ENCODE measurements around the gene SVEP1. TPM values are rescaled to one million over a fixed set of nuclear protein-coding genes. Genes with fewer than 3 reads are reported as not detected.

Gene SVEP1
- total RNA-seq, 1 experiment from 2014 or later, result 0.04 TPM

DNA sequence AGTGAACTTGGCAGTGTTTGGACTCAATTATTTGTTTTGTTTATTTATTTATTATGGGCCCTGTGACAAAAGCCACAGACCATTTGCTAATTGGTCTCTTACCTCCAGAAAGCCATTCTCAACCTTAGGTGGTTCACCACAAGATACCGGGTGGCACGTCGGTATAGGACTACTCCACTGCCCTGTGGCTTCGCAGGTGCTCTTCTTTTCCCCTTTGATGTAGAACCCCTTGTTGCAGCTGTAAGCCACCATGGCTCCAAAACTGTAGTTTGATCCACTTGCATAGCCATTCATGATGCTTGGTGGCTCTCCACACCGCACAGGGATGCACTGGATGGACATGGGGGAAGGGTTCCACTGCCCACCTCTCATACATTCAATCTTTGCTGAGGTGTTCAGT is 168.6 kb downstream of the SVEP1 start:
- CTCF ChIA-PET, result no interaction called here

DNA sequence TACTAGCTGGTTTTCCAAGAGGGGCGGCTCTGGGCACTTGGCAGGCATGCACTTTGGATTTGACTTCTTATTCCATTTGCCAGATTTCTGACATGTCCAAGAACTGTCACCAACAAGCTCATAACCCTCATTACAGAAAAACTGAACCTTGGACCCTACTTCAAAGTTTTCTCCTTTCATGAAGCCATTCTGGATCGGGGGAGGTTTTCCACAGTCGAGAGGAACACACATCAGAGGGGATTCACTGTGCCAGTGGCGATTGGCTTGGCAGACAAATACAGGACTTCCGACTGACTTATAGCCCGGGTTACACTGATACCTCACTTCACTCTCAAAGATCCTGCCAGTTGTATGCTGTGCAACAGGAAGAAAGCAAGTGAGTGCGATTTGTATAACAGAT is 170.9 kb downstream of the SVEP1 start:
- intact Hi-C loops (cut with micrococcal nuclease), result no loop called here
- ATAC-seq, result no peak

More for the DNA sequence above, 168.6 kb downstream of the SVEP1 start:
- Histone ChIP-seq H3K27ac (ENCODE audit: low read length) (no peak overlapping the region), H3K4me1 (ENCODE audit: insufficient read depth, low read length) (no peaks in the 10 kb centered on the region), H3K36me3 (ENCODE audit: low read depth, low read length) (no peaks in the 10 kb centered on the region), H3F3A (ENCODE audit: low read length, unreplicated experiment) (no peaks in the 10 kb centered on the region), H4K20me1 (ENCODE audit: low read length) (no peaks in the 10 kb centered on the region), H3K4me3 (ENCODE audit: low read length) (no peak overlapping the region), H3K79me2 (ENCODE audit: low read length) (no peaks in the 10 kb centered on the region), H3K9me2 (replicated peaks; ENCODE audit: low read length) (no peaks in the 10 kb centered on the region), H3K27me3 (ENCODE audit: low read length) (no peaks in the 10 kb centered on the region), H2AFZ (ENCODE audit: low read length) (no peak overlapping the region), H3K9ac (ENCODE audit: low read length) (no peak overlapping the region), H3K4me2 (ENCODE audit: low read length) (no peak overlapping the region), H3K9me3 (ENCODE audit: low read length) (no peaks in the 10 kb centered on the region)
- intact Hi-C loops (cut with micrococcal nuclease), result no loop called here
- POLR2A ChIA-PET (ENCODE audit: unreplicated experiment), result no interaction called here
- TF ChIP-seq EZH2phosphoT487 (IDR thresholded peaks at IDR 0.05; ENCODE audit: borderline replicate concordance, low read length) (no peak), EZH2 (IDR thresholded peaks at IDR 0.05; ENCODE audit: low read length, unreplicated experiment) (no peak)
- TF ChIP-seq, protein P1, sequence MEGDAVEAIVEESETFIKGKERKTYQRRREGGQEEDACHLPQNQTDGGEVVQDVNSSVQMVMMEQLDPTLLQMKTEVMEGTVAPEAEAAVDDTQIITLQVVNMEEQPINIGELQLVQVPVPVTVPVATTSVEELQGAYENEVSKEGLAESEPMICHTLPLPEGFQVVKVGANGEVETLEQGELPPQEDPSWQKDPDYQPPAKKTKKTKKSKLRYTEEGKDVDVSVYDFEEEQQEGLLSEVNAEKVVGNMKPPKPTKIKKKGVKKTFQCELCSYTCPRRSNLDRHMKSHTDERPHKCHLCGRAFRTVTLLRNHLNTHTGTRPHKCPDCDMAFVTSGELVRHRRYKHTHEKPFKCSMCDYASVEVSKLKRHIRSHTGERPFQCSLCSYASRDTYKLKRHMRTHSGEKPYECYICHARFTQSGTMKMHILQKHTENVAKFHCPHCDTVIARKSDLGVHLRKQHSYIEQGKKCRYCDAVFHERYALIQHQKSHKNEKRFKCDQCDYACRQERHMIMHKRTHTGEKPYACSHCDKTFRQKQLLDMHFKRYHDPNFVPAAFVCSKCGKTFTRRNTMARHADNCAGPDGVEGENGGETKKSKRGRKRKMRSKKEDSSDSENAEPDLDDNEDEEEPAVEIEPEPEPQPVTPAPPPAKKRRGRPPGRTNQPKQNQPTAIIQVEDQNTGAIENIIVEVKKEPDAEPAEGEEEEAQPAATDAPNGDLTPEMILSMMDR (conservative IDR thresholded peaks at IDR 0.05; ENCODE audit: low read depth, low read length), result no peak
- DNase-seq (no peak), ATAC-seq (no peak)
- BruUV-seq (replicated peaks), result no TSS peak

DNA sequence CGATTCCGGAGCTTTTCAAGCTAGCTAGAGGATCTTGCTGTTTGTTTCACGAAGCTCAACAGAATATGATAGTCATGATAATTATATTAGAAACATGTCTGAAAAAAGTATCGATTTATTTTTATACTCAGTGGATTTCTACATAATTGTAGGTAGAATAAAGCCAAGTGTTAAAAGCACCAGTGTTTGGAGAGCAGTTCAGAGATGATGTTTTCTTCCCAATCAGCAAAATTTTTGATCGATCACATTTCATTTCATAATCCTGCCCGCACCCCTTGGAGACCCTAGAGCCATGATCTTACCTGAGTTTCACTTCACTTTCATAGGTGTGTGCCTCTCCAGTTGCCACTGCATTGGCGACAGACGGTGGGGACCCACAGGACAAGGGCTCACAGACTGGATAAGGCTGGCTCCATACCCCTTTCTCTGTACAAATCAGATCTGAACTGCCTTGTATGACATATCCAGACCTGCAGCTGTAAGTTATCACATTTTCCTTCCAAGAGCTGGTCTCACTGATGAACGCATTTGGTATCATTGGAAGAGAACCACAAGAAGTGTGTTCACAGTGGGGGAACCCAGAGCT is 173.6 kb downstream of the SVEP1 start:
- Histone ChIP-seq H3K4me2 (ENCODE audit: low read length) (no peak overlapping the region), H2AFZ (ENCODE audit: low read length) (no peak overlapping the region), H3K4me3 (ENCODE audit: low read length) (no peak overlapping the region), H4K20me1 (ENCODE audit: low read length) (no peaks in the 10 kb centered on the region), H3K79me2 (ENCODE audit: low read length) (no peaks in the 10 kb centered on the region), H3K9me2 (replicated peaks; ENCODE audit: low read length) (no peaks in the 10 kb centered on the region), H3K9ac (ENCODE audit: low read length) (no peak overlapping the region), H3F3A (ENCODE audit: low read length, unreplicated experiment) (no peaks in the 10 kb centered on the region), H3K27me3 (ENCODE audit: low read length) (no peaks in the 10 kb centered on the region; the same call in 1 of the 2 replicates), H3K36me3 (ENCODE audit: low read depth, low read length) (no peaks in the 10 kb centered on the region), H3K9me3 (ENCODE audit: low read length) (no peaks in the 10 kb centered on the region), H3K27ac (ENCODE audit: low read length) (no peak overlapping the region), H3K4me1 (ENCODE audit: insufficient read depth, low read length) (no peaks in the 10 kb centered on the region)
- ATAC-seq (no peak), DNase-seq (no peak)
- no TSS peak for BruUV-seq (replicated peaks)
- ChIA-PET POLR2A (ENCODE audit: unreplicated experiment) (no interaction called here), CTCF (no interaction called here)
- intact Hi-C loops (cut with micrococcal nuclease), result no loop called here
- no peak for TF ChIP-seq EZH2 (IDR thresholded peaks at IDR 0.05; ENCODE audit: low read length, unreplicated experiment)
- TF ChIP-seq, protein P1 (conservative IDR thresholded peaks at IDR 0.05; ENCODE audit: low read depth, low read length), result no peak
- no peak for TF ChIP-seq EZH2phosphoT487 (IDR thresholded peaks at IDR 0.05; ENCODE audit: borderline replicate concordance, low read length)

More for the DNA sequence above, 170.9 kb downstream of the SVEP1 start:
- Histone ChIP-seq H2AFZ (ENCODE audit: low read length) (no peak overlapping the region), H3K4me2 (ENCODE audit: low read length) (no peak overlapping the region), H3K4me3 (ENCODE audit: low read length) (no peak overlapping the region), H3K36me3 (ENCODE audit: low read depth, low read length) (no peaks in the 10 kb centered on the region), H3K9me2 (replicated peaks; ENCODE audit: low read length) (no peaks in the 10 kb centered on the region), H3K9me3 (ENCODE audit: low read length) (no peaks in the 10 kb centered on the region), H3K4me1 (ENCODE audit: insufficient read depth, low read length) (no peaks in the 10 kb centered on the region), H3K27ac (ENCODE audit: low read length) (no peak overlapping the region), H3K27me3 (ENCODE audit: low read length) (no peaks in the 10 kb centered on the region; the same call in 1 of the 2 replicates), H3K9ac (ENCODE audit: low read length) (no peak overlapping the region), H4K20me1 (ENCODE audit: low read length) (no peaks in the 10 kb centered on the region), H3F3A (ENCODE audit: low read length, unreplicated experiment) (no peaks in the 10 kb centered on the region), H3K79me2 (ENCODE audit: low read length) (no peaks in the 10 kb centered on the region)
- ChIA-PET CTCF (no interaction called here), POLR2A (ENCODE audit: unreplicated experiment) (no interaction called here)
- DNase-seq, result no peak
- no TSS peak for BruUV-seq (replicated peaks)
- TF ChIP-seq, protein P1 (conservative IDR thresholded peaks at IDR 0.05; ENCODE audit: low read depth, low read length), result no peak
- TF ChIP-seq EZH2 (IDR thresholded peaks at IDR 0.05; ENCODE audit: low read length, unreplicated experiment), result no peak
- no peak for TF ChIP-seq EZH2phosphoT487 (IDR thresholded peaks at IDR 0.05; ENCODE audit: borderline replicate concordance, low read length)
